A549 (cell line): ENCODE measurements around the gene TMEM190. TPM values are rescaled to one million over a fixed set of nuclear protein-coding genes. Genes with fewer than 3 reads are reported as not detected.

Experiments
- ATAC-seq, 2 experiments: fragments of 200-7000 bp in 1 of 2; fragments of >200 bp in 1 of 2; cut with Nextera tagmentation in 1 of 2; cut with Tn5 transposase in 1 of 2; 3 replicates each; pipeline versions ENCODE4 v1.8.0 to v1.9.1; 2018 to 2020; ENCODE audit warnings: mild to moderate bottlenecking in 1 of 2, moderate library complexity in 1 of 2
- CTCF ChIA-PET: fragments of 300-600 bp; sonication (Branson Sonifier 250); formaldehyde crosslinking; extraction: SDS; loops from one replicate; lab custom pipeline; 2021; ENCODE audit warnings: antibody characterized with exemption, inconsistent platforms; lab: Yijun Ruan, JAX
- POLR2A ChIA-PET: fragments of 350-600 bp; formaldehyde crosslinking; extraction: SDS; loops from one replicate; lab custom pipeline; 2021; ENCODE audit warnings: antibody characterized with exemption, inconsistent platforms; lab: Yijun Ruan, JAX
- DNase-seq, 2 experiments: peaks; one replicate each; pipeline versions ENCODE4 v3.0.0 to v3.0.0-alpha.2; 2011 to 2016; ENCODE audit warnings: low read depth in 1 of 2, low spot score in 1 of 2
- FAIRE-seq: peaks from 2 replicates; lab custom pipeline; 2011; peaks lifted over from hg19 to GRCh38; lab: Jason Lieb, UNC
- H3K27ac ChIP-seq, 2 experiments: fragments of >200 bp; sonication (Bioruptor Twin); formaldehyde crosslinking; 3 replicates each; pipeline ENCODE4 v1.5.1; 2016 to 2017
- H3K4me1 ChIP-seq: fragments of >200 bp; sonication (Bioruptor Twin); formaldehyde crosslinking; 3 replicates; pipeline ENCODE4 v1.6.1; 2016
- H3K4me2 ChIP-seq: fragments of >200 bp; sonication (Bioruptor Twin); formaldehyde crosslinking; 3 replicates; pipeline ENCODE4 v1.6.1; 2016
- H3K4me3 ChIP-seq: fragments of >200 bp; sonication (Bioruptor Twin); formaldehyde crosslinking; 3 replicates; pipeline ENCODE4 v1.5.1; 2016
- H3K9me3 ChIP-seq: fragments of >200 bp; sonication (Bioruptor Twin); formaldehyde crosslinking; 3 replicates; pipeline ENCODE4 v1.6.1; 2016
- ATOH8 ChIP-seq: fragments of 250-450 bp; sonication (Bioruptor Pico); IDR thresholded peaks from 2 replicates; pipeline ENCODE4 v1.5.0; 2020; ENCODE audit warnings: low read depth, mild to moderate bottlenecking, moderate library complexity
- CBX8 ChIP-seq: fragments of 200-600 bp; sonication (generic); IDR thresholded peaks from 2 replicates; pipeline ENCODE4 v1.6.1; 2016
- EP300 ChIP-seq, 2 experiments: fragments of >200 bp; sonication (Bioruptor Twin); formaldehyde crosslinking; IDR thresholded peaks; 2 replicates in 1 of 2; 3 replicates in 1 of 2; pipeline ENCODE4 v1.6.1; 2016 to 2017
- ESRRA ChIP-seq: fragments of 150-350 bp; IDR thresholded peaks from 2 replicates; pipeline ENCODE4 v1.6.1; 2014; ENCODE audit warnings: mild to moderate bottlenecking, low read length, borderline replicate concordance
- FOSB ChIP-seq: fragments of 250-450 bp; sonication (Bioruptor Pico); IDR thresholded peaks from 2 replicates; pipeline ENCODE4 v1.5.0; 2020; ENCODE audit warnings: mild to moderate bottlenecking, moderate library complexity
- FOSL2 ChIP-seq, 2 experiments: fragments of 450-650 bp in 1 of 2; fragments of >200 bp in 1 of 2; sonication (Bioruptor Twin) in 1 of 2; formaldehyde crosslinking; IDR thresholded peaks; 2 replicates each; pipeline versions ENCODE4 v1.5.0 to v1.6.1; 2016 to 2020; ENCODE audit warnings: mild to moderate bottlenecking in 1 of 2, moderate library complexity in 1 of 2
- HES2 ChIP-seq: fragments of >200 bp; sonication (Bioruptor Twin); formaldehyde crosslinking; IDR thresholded peaks from 2 replicates; pipeline ENCODE4 v1.6.1; 2016
- HMGXB4 ChIP-seq: fragments of 250-450 bp; sonication (Bioruptor Pico); IDR thresholded peaks from 2 replicates; pipeline ENCODE4 v1.5.0; 2021; ENCODE audit warnings: mild to moderate bottlenecking, moderate library complexity, borderline replicate concordance
- HOXB13 ChIP-seq: fragments of 250-450 bp; sonication (Bioruptor Pico); IDR thresholded peaks from 2 replicates; pipeline ENCODE4 v1.5.0; 2020; ENCODE audit warnings: low read depth, mild to moderate bottlenecking, moderate library complexity
- JUN ChIP-seq, 2 experiments: fragments of >200 bp; sonication (Bioruptor Twin); formaldehyde crosslinking; IDR thresholded peaks; 2 replicates in 1 of 2; 3 replicates in 1 of 2; pipeline ENCODE4 v1.6.1; 2016 to 2017
- JUNB ChIP-seq: fragments of >200 bp; sonication (Bioruptor Twin); formaldehyde crosslinking; IDR thresholded peaks from 2 replicates; pipeline ENCODE4 v1.6.1; 2016
- KDM1A ChIP-seq: fragments of 200-600 bp; sonication (generic); IDR thresholded peaks from 2 replicates; pipeline ENCODE4 v1.6.1; 2016; ENCODE audit warnings: low read depth, mild to moderate bottlenecking
- NFE2L2 ChIP-seq: fragments of 150-350 bp; conservative IDR thresholded peaks from 2 replicates; pipeline ENCODE4 v1.6.1; 2014; ENCODE audit warnings: low read length
- NPAS2 ChIP-seq: fragments of 250-450 bp; sonication (Bioruptor Pico); IDR thresholded peaks from 2 replicates; pipeline ENCODE4 v1.8.0; 2022; ENCODE audit warnings: mild to moderate bottlenecking, moderate library complexity, borderline replicate concordance
- NR3C1 ChIP-seq: fragments of >200 bp; sonication (Bioruptor Twin); formaldehyde crosslinking; IDR thresholded peaks from 3 replicates; pipeline ENCODE4 v1.6.1; 2017
- PBX3 ChIP-seq: IDR thresholded peaks from 2 replicates; pipeline ENCODE4 v1.6.1; 2012
- PHF8 ChIP-seq: fragments of 200-600 bp; sonication (generic); IDR thresholded peaks from 2 replicates; pipeline ENCODE4 v1.6.1; 2016; ENCODE audit warnings: low read depth, mild to moderate bottlenecking, antibody characterized with exemption, moderate library complexity, borderline replicate concordance
- POLR2A ChIP-seq: IDR thresholded peaks from 2 replicates; pipeline ENCODE4 v1.6.1; 2012; ENCODE audit warnings: mild to moderate bottlenecking, low read length
- REST ChIP-seq: fragments of 200-600 bp; sonication (generic); IDR thresholded peaks from 2 replicates; pipeline ENCODE4 v1.6.1; 2016; ENCODE audit warnings: antibody characterized with exemption, mild to moderate bottlenecking, moderate library complexity
- RFX5 ChIP-seq: fragments of 450-650 bp; IDR thresholded peaks from 2 replicates; pipeline ENCODE4 v1.7.1; 2014; ENCODE audit warnings: antibody characterized with exemption, mild to moderate bottlenecking, moderate library complexity
- RNF2 ChIP-seq: fragments of 200-600 bp; sonication (generic); IDR thresholded peaks from 2 replicates; pipeline ENCODE4 v1.6.1; 2016; ENCODE audit warnings: low read depth, mild to moderate bottlenecking, antibody characterized with exemption, moderate library complexity, borderline replicate concordance
- SMC3 ChIP-seq: fragments of >200 bp; sonication (Bioruptor Twin); formaldehyde crosslinking; IDR thresholded peaks from 3 replicates; pipeline ENCODE4 v1.6.1; 2018; ENCODE audit warnings: inconsistent platforms
- SREBF2 ChIP-seq: fragments of 450-650 bp; IDR thresholded peaks from 2 replicates; pipeline ENCODE4 v1.6.1; 2014; ENCODE audit warnings: mild to moderate bottlenecking, moderate library complexity
- ZSCAN20 ChIP-seq: fragments of 250-450 bp; sonication (Bioruptor Pico); IDR thresholded peaks from 2 replicates; pipeline ENCODE4 v1.8.0; 2022; ENCODE audit warnings: mild to moderate bottlenecking, moderate library complexity
- WGBS: methylation state at CpG from one replicate; pipeline ENCODE4 v1.1.6; 2017; ENCODE audit errors: missing lambda C conversion rate; 5-methylcytosine and 5-hydroxymethylcytosine counted together
- polyA plus RNA-seq, 4 experiments: library from polyadenylated mRNA; depleted of rRNA in 3 of 4; stranded (reverse); fragments of >200 nt; fragmentation: RNase III in 1 of 4; extraction: RNeasy Plus Mini Kit Qiagen cat#74134 plus additional on column Dnase treatment in 1 of 4; gene quantifications; 2 replicates in 3 of 4; 3 replicates in 1 of 4; pipeline ENCODE4 v1.2.3, GENCODE V29; 2011 to 2017

The TMEM190 gene
- polyA plus RNA-seq, 2 of the 4 experiments (the other 2 are of a cell fraction), result 0.58 to 1.7 TPM

GRCh38 chr19:55345818-55346724 lies 30.6 kb upstream of the TMEM190 start:
- ATAC-seq (peak; percentile 5 to 31; a peak in 4 of 6 replicates), FAIRE-seq (no peak)

GRCh38 chr19:55346725-55347441 lies 29.7 kb upstream of the TMEM190 start:
- DNase-seq (no peak), FAIRE-seq (no peak), ATAC-seq (peak in 1 of 2 experiments; percentile 3; a peak in 2 of 6 replicates)
- Histone ChIP-seq H3K27ac (0 out of 6 replicates have a peak overlapping the region, but pooled peaks of 1 of the 2 experiments have one; percentile 4), H3K4me3 (no peak overlapping the region), H3K9me3 (no peaks in the 10 kb centered on the region), H3K4me1 (peaks cover 19% of the 10 kb centered on the region), H3K4me2 (no peak overlapping the region)
- WGBS, result 91% methylated on average over 19 of the region's 41 CpGs
- CTCF ChIA-PET, result interaction anchor here (1.6 to 3.4 kb wide), 4 partner anchors 16 to 206 kb away, joined by 5 to 27 read pairs (median 9); no protein-coding TSS in a partner anchor
- POLR2A ChIA-PET, result interaction anchor here (0.6 kb wide), 1 partner anchor 341 kb away, joined by 5 read pairs; no protein-coding TSS in a partner anchor
- TF ChIP-seq JUNB (no peak), HOXB13 (no peak), CBX8 (no peak), EP300 (IDR thresholded peaks at IDR 0.05) (no peak), RNF2 (no peak), JUN (IDR thresholded peaks at IDR 0.05) (no peak), NR3C1 (no peak), KDM1A (no peak), SMC3 (no peak), ATOH8 (CRISPR knock-in tag) (no peak), NPAS2 (CRISPR knock-in tag) (no peak), NFE2L2 (no peak), POLR2A (no peak), FOSL2 (IDR thresholded peaks at IDR 0.05) (no peak), FOSL2 (CRISPR knock-in tag; IDR thresholded peaks at IDR 0.05) (no peak), PBX3 (no peak), HMGXB4 (CRISPR knock-in tag) (no peak), ZSCAN20 (no peak)

More at GRCh38 chr19:55345818-55346724, 30.6 kb upstream of the TMEM190 start:
- Histone ChIP-seq H3K4me3 (no peak overlapping the region), H3K4me2 (peak overlapping the region; percentile 11; the same call in 1 of the 3 replicates), H3K27ac (peak overlapping the region in 1 of 2 experiments; percentile 61; a peak in 3 of 6 replicates), H3K9me3 (no peaks in the 10 kb centered on the region), H3K4me1 (peaks cover 26% of the 10 kb centered on the region)
- ChIA-PET POLR2A (interaction anchor here (1.0 kb wide), 1 partner anchor 62 kb away, joined by 4 read pairs; the partner anchor contains the start of gene UBE2S), CTCF (interaction anchor here (0.9 to 3.4 kb wide), 11 partner anchors 11 to 205 kb away, joined by 3 to 27 read pairs (median 5); partner anchors contain the start of genes DNAAF3 and TMEM238)
- TF ChIP-seq PHF8, result no peak
- TF ChIP-seq HES2, result no peak
- TF ChIP-seq RFX5, result no peak
- TF ChIP-seq SREBF2, result no peak
- TF ChIP-seq REST, result no peak
- no peak for TF ChIP-seq ESRRA
- no peak for TF ChIP-seq FOSB
- 83% methylated on average over 43 of the region's 43 CpGs for WGBS
- DNase-seq, result peak in 1 of 2 experiments; percentile 72
